ENCODE data around the gene STK11. TPM values are rescaled to one million over a fixed set of nuclear protein-coding genes. Genes with fewer than 3 reads are reported as not detected.

The STK11 gene
- total and polyA plus RNA-seq, 2 donors (not counting 3 experiments of a cell fraction or from before 2014, with no cell fraction given): 39.4 to 75.4 TPM

DNA sequence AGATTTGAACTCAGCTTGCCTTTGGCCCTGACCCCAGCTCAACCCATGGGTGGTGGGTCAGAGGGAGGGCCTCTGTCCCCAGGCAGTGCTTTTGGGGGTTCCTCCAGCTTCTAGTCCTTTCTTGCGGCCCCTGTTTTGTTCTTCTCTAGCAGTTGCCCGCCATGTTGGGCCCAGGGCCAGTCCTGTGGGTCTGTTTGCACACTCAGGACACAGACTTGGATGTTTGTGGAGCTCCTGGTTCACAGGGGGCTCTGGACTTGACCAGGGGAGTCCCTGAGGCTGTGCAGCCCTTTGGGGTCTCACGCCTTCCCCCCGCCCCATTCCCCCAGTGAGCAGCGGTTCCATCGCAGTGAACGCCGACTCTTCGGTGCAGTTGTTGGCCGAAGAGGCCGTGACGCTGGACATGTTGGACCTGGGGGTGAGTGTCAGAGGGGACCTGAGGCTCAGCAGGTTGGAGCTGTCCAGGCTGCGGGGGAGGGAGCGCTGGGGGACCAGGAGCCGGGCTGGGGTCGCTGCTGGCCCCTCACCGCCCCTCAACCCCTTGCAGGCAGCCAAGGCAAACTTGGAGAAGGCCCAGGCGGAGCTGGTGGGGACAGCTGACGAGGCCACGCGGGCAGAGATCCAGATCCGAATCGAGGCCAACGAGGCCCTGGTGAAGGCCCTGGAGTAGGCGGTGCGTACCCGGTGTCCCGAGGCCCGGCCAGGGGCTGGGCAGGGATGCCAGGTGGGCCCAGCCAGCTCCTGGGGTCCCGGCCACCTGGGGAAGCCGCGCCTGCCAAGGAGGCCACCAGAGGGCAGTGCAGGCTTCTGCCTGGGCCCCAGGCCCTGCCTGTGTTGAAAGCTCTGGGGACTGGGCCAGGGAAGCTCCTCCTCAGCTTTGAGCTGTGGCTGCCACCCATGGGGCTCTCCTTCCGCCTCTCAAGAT, 38.5 kb downstream of the STK11 start:
- DNase-seq (ENCODE audit: low read depth, low spot score) (peak; percentile 65), FAIRE-seq (peak; percentile 86)
- Histone ChIP-seq H3K27ac (ENCODE audit: insufficient read depth, low read depth, low read length) (no peak overlapping the region), H3K27me3 (ENCODE audit: control insufficient read depth in 2 of 2, insufficient read depth in 2 of 2, low read length in 2 of 2) (no peaks in the 10 kb centered on the region), H3K9me1 (replicated peaks; ENCODE audit: control insufficient read depth, extremely low read depth, insufficient read depth, low read length) (no peaks in the 10 kb centered on the region), H2AFZ (ENCODE audit: low read depth, low read length) (no peak overlapping the region), H3K9ac (replicated peaks; ENCODE audit: extremely low read depth, insufficient read depth, low read length) (no peak overlapping the region), H3K79me2 (ENCODE audit: control insufficient read depth, insufficient read depth, low read length) (peaks cover 18% of the 10 kb centered on the region), H3K36me3 (ENCODE audit: control insufficient read depth in 2 of 2, extremely low read depth in 1 of 2, insufficient read depth in 2 of 2, low read length in 2 of 2) (no peaks in the 10 kb centered on the region), H3K4me2 (ENCODE audit: insufficient read depth, low read length) (no peak overlapping the region), H3K4me3 (replicated peaks in 1 of 3; ENCODE audit: insufficient read depth in 1 of 3, low read depth in 1 of 3, low read length in 3 of 3) (no peak overlapping the region), H3K9me3 (replicated peaks; ENCODE audit: control insufficient read depth, insufficient read depth, low read length) (no peaks in the 10 kb centered on the region), H4K20me1 (replicated peaks; ENCODE audit: control insufficient read depth, extremely low read depth, insufficient read depth, low read length) (no peaks in the 10 kb centered on the region), H3K4me1 (ENCODE audit: control insufficient read depth, extremely low read depth, insufficient read depth, low read length) (peaks cover 21% of the 10 kb centered on the region)
- POLR2A ChIA-PET: interaction anchor here (0.8 to 4.9 kb wide), 5 partner anchors 9 to 31 kb away, joined by 4 to 87 read pairs (median 8); partner anchors contain the start of genes CIRBP and FAM174C
- TF ChIP-seq EZH2 (IDR thresholded peaks at IDR 0.05; ENCODE audit: borderline replicate concordance, low read depth, low read length, severe bottlenecking): no peak
- TF ChIP-seq, protein P1, sequence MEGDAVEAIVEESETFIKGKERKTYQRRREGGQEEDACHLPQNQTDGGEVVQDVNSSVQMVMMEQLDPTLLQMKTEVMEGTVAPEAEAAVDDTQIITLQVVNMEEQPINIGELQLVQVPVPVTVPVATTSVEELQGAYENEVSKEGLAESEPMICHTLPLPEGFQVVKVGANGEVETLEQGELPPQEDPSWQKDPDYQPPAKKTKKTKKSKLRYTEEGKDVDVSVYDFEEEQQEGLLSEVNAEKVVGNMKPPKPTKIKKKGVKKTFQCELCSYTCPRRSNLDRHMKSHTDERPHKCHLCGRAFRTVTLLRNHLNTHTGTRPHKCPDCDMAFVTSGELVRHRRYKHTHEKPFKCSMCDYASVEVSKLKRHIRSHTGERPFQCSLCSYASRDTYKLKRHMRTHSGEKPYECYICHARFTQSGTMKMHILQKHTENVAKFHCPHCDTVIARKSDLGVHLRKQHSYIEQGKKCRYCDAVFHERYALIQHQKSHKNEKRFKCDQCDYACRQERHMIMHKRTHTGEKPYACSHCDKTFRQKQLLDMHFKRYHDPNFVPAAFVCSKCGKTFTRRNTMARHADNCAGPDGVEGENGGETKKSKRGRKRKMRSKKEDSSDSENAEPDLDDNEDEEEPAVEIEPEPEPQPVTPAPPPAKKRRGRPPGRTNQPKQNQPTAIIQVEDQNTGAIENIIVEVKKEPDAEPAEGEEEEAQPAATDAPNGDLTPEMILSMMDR (IDR thresholded peaks at IDR 0.05; ENCODE audit: extremely low read depth in 1 of 2, insufficient read depth in 1 of 2, low read depth in 1 of 2, low read length in 2 of 2): peak; percentile 97 to 99
- dilution Hi-C loops (cut with MboI; ENCODE audit: extremely low pct_ligation_motif_present, low sequenced_read_pairs): no loop called here
- intact Hi-C loops (cut with micrococcal nuclease): loop anchor here (1.0 to 10.0 kb wide), 4 partner anchors 22 to 449 kb away; partner anchors contain the start of gene PTBP1
- no TSS peak for BruUV-seq (replicated peaks)
- CTCF ChIA-PET: interaction anchor here (0.6 to 7.3 kb wide), 33 partner anchors 9 to 260 kb away, joined by 3 to 1001 read pairs (median 5); partner anchors contain the start of genes ARHGAP45, CIRBP, CNN2 and FAM174C
